K562 (cell line): Measurements from ENCODE around the gene BCAR1.

Experiments
- CHD4 ChIP-seq: fragments of 200-600 bp; sonication (generic); IDR thresholded peaks from 3 replicates; pipeline ENCODE4 v1.6.1; 2012; ENCODE audit warnings: low read depth, mild to moderate bottlenecking, mixed read lengths, low read length, inconsistent platforms; ENCODE audit not compliant: insufficient read depth, insufficient replicate concordance, poor library complexity, severe bottlenecking
- ZNF518B ChIP-seq: fragments of 250-450 bp; sonication (Bioruptor Pico); IDR thresholded peaks from 2 replicates; pipeline ENCODE4 v1.5.0; 2021; ENCODE audit warnings: mild to moderate bottlenecking, moderate library complexity

- TF ChIP-seq ZNF518B (CRISPR knock-in tag): no peak
- TF ChIP-seq CHD4: no peak
These were observed 24.7 kb downstream of the BCAR1 start for GRCh38 chr16:75226550-75227360.
